RWPE2 (cell line): ENCODE data around the gene CTRB1.

Experiments
- ATAC-seq: fragments of 200-7000 bp; cut with Tn5 transposase; 3 replicates; pipeline ENCODE4 v1.9.1; 2021; ENCODE audit warnings: low read depth
- DNase-seq: peaks from one replicate; pipeline ENCODE4 v3.0.0-alpha.2; 2020; ENCODE audit warnings: low spot score
- H3K27ac ChIP-seq: fragments of 450-650 bp; 2 replicates; pipeline ENCODE4 v1.5.1; 2017; ENCODE audit warnings: mild to moderate bottlenecking; ENCODE audit not compliant: poor library complexity, severe bottlenecking
- H3K27me3 ChIP-seq: fragments of 250-450 bp; sonication (Bioruptor Pico); 2 replicates; pipeline ENCODE4 v1.5.1; 2021; ENCODE audit warnings: mild to moderate bottlenecking, moderate library complexity; ENCODE audit not compliant: insufficient read depth, poor library complexity, severe bottlenecking
- H3K36me3 ChIP-seq: fragments of 250-450 bp; sonication (Bioruptor Pico); 2 replicates; pipeline ENCODE4 v1.5.1; 2020; ENCODE audit warnings: low read depth, mild to moderate bottlenecking, moderate library complexity
- H3K4me1 ChIP-seq: fragments of 250-450 bp; sonication (Bioruptor Pico); 2 replicates; pipeline ENCODE4 v1.5.1; 2021; ENCODE audit warnings: mild to moderate bottlenecking, moderate library complexity; ENCODE audit not compliant: insufficient read depth, poor library complexity, severe bottlenecking
- H3K4me3 ChIP-seq: fragments of 250-450 bp; sonication (Bioruptor Pico); 2 replicates; pipeline ENCODE4 v1.5.1; 2021; ENCODE audit warnings: mild to moderate bottlenecking, moderate library complexity; ENCODE audit not compliant: severe bottlenecking
- H3K9me3 ChIP-seq: fragments of 250-450 bp; sonication (Bioruptor Pico); 2 replicates; pipeline ENCODE4 v1.5.1; 2021; ENCODE audit warnings: mild to moderate bottlenecking, moderate library complexity; ENCODE audit not compliant: severe bottlenecking
- CTCF ChIP-seq: fragments of 450-650 bp; IDR thresholded peaks from one replicate; pipeline ENCODE4 v1.5.1; 2017; ENCODE audit warnings: mild to moderate bottlenecking, moderate library complexity; ENCODE audit not compliant: poor library complexity, severe bottlenecking

Gene CTRB1

DNA sequence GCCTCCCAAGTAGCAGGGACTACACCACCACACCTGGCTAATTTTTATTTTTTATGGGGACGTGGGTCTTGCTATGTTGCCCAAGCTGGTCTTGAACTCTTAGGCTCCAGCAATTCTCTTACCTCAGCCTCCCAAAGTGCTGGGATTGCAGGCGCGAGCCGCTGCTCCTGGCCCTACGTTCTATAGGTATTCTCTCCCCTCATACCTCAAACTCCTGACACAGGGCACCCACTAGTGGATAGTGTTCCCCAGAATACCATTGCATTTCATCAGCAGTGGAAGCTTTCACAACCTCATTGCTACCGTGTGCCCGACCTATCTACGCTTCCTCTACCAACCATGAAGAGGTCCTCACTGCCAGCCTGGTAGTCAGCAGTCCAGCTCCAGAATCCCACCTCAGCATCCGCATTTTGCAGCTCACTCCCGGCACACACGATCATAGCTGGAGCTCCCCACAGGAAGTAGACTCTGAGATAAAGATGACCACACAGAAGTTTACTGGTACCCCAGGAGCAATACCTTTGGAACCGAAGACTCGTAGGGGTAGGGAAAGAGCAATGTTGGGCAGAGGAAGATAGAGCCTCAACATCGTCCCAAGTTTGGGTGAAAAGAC lies 21.2 kb upstream of the CTRB1 start:
- no peak for TF ChIP-seq CTCF
- H3K27me3 ChIP-seq = no peaks in the 10 kb centered on the region

DNA sequence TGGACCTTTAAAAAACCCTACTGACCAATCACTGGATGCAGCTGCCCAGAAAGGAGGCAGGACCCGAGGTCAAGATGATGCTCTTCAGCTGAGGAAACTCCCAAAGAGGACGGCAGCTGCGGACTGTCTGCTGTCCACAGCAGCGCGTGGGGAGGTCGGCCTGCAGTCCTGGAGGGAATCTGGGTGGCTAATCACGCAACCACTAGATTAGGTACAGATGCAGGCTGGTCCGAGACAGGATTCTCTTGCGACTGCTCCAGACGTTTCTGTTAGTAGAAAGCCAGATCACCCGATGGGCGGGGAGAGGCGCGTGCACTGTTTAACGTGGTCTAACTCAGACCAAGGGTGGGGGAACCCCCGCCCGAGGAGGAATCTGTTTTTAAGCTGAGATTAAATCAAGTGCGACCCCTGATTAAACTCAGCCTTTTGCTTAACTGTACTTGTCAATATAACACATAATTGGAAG lies 20.6 kb upstream of the CTRB1 start:
- Histone ChIP-seq H3K27ac (no peak overlapping the region), H3K27me3 (no peaks in the 10 kb centered on the region), H3K4me3 (no peak overlapping the region), H3K36me3 (no peaks in the 10 kb centered on the region), H3K4me1 (peaks cover 3% of the 10 kb centered on the region), H3K9me3 (no peaks in the 10 kb centered on the region)
- DNase-seq = no peak
- no peak for ATAC-seq
- TF ChIP-seq CTCF = no peak

More for the DNA sequence above, 21.2 kb upstream of the CTRB1 start:
- no peak for DNase-seq
- no peaks in the 10 kb centered on the region for H3K9me3 ChIP-seq
- no peaks in the 10 kb centered on the region for H3K36me3 ChIP-seq
- H3K4me1 ChIP-seq = peaks cover 3% of the 10 kb centered on the region
- ATAC-seq = no peak
- H3K27ac ChIP-seq = no peak overlapping the region
- H3K4me3 ChIP-seq = no peak overlapping the region

DNA sequence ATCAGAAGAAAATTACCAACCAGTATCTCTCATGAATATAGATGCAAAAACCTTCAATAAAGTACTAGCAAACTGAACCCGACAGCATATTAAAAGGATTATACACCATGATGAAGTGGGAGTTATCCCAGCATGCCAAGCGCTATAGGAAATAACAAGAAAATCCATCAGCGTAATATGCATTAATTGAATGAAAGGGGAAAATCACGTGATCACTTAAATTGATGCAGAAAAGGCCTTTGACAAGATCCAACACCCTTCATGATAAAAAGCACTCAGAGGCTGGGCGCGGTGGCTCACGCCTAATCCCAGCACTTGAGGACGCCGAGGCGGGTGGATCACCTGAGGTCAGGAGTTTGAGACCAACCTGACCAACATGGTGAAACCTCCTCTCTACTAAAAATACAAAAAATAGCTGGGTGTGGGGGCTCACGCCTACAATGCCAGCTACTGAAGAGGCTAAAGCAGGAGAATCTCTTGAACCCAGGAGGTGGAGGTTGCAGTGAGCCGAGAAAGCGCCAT lies 16.7 kb upstream of the CTRB1 start:
- no peak for TF ChIP-seq CTCF
- Histone ChIP-seq H3K36me3 (no peaks in the 10 kb centered on the region), H3K27ac (no peak overlapping the region), H3K9me3 (no peaks in the 10 kb centered on the region), H3K4me3 (no peak overlapping the region), H3K4me1 (peaks cover 3% of the 10 kb centered on the region), H3K27me3 (no peaks in the 10 kb centered on the region)
- DNase-seq = peak; percentile 10
- no peak for ATAC-seq

DNA sequence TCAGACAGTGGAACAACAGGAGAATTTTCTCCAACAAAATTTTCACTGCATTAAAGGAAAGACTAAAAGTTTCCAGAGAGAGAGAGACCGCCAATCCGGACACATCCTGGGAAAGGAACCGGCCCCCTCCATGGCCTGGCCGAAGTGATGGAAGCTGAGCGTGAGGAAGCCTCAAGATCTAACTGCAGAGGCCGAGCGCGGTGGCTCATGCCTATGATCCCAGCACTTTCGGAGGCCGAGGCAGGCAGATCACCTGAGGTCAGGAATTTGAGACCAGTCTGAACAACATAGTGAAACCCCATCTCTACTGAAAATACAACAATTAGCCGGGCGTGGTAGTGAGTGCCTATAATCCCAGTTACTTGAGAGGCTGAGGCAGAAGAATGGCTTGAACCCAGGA lies 15.7 kb upstream of the CTRB1 start:
- no peak for TF ChIP-seq CTCF
- no peaks in the 10 kb centered on the region for H3K36me3 ChIP-seq
- H3K27ac ChIP-seq = no peak overlapping the region
- no peak overlapping the region for H3K4me3 ChIP-seq
- peaks cover 3% of the 10 kb centered on the region for H3K4me1 ChIP-seq
- ATAC-seq (no peak), DNase-seq (peak; percentile 37)
- H3K9me3 ChIP-seq = no peaks in the 10 kb centered on the region
- H3K27me3 ChIP-seq = no peaks in the 10 kb centered on the region
